Bronchus fibroblast of lung (primary cell): ENCODE results near the gene CFAP410. TPM values are rescaled to one million over a fixed set of nuclear protein-coding genes. Genes with fewer than 3 reads are reported as not detected.

ENCODE experiments used
- total RNA-seq: library from RNA; depleted of rRNA; stranded (reverse); fragments of >200 nt; gene quantifications from 2 replicates; pipeline ENCODE4 v1.2.3, GENCODE V29; 2015

Gene CFAP410
- 13.3 and 16.6 TPM in 2 replicates for total RNA-seq

DNA sequence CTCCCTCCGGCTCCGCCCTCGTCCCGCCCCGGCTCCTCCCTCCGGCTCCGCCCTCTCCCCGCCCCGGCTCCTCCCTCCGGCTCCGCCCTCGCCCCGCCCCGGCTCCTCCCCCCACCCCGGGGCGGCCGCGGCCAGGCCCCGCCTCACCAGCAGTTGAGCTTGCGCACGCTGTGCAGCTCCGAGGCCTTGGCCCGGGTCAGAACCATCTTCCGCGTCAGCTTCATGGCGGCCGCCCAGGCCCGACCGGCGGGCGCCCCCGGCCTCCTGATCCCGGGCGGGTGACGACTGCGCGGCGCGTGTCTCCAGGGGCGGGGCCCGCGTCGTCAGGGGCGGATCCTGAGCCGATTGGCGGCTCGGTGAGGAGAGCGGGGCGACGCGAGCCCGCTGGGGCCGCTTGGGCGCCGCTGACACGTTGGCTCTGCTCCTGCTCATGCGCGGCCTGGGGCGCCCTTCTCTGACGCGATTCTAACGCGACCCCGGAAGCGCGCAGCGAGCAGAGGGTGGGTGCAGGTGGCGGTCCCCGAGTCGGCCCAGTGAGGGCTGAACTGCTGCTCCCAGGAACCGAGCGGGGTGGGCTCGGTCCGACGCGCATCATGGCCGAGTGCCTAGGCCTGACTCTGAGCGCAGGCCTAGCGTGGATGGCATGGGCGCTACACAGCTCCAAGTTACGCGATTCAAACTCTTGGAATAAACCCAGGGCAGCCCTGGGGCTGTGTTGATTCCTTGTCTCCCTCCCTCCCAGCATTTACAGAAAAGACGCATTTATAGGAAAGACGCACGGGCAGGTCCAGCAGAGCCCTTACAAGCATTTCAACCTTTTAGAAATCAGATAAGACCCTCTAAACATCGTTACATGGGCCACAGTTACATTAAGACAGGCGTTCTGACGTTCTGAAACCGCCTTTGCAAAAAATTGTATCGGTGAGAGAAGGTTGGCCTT, at the start of gene CFAP410:
TSS of gene CFAP410 (minus strand) at position 420 of the 940 bp plus-strand sequence. CDS start at position 224, 196 bp downstream.

DNA sequence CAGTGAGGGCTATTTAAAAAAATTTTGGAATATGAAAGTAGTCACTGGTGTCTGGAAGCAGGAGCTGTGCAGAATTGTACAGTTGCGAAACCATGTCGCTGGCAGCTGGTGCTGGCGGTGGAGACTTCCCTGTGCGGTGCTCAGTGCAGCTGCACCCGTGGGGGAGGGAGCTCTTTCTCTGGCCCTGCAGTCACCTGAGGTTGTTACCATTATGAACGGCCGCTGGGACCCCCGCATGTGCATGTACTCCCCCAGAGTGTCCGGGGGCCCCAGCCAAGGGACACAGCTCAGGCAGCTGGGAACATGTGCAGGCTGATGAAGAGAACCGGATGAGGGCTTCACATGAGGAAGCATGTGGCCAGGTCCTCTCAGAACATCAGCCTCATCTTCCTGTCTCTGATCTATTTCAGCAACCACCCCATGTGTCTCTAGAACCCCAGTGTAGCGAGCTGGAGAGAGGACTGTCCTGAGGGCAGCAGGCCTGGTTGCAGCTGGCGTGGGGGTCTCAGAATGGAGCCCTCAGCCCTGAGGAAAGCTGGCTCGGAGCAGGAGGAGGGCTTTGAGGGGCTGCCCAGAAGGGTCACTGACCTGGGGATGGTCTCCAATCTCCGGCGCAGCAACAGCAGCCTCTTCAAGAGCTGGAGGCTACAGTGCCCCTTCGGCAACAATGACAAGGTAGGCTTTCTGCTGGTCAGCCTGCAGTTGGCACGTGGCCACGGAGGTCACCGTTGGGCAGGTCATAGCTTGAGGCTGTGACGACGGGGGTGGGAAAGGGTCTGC, 14.2 kb upstream of the CFAP410 start, which contains the start of gene TRPM2:
TSS of gene TRPM2 (plus strand) at position 431 of the 780 bp plus-strand sequence. CDS start at position 511, 80 bp downstream.

GRCh38 chr21:44299458-44300261, 39.5 kb downstream of the CFAP410 start, which contains the start of gene PFKL:
Gene PFKL, plus strand, starts transcription at chr21:44300053. Its CDS starts 53 bp downstream, at chr21:44300106.

GRCh38 chr21:44285138-44285992, 53.8 kb downstream of the CFAP410 start, which contains the start of gene AIRE:
Gene AIRE, plus strand, starts transcription at chr21:44285876. Its CDS starts 131 bp downstream, at chr21:44286007.

Other genes starting within 250 kb of the CFAP410 start
- gene PWP2, start 232.0 kb downstream of the CFAP410 start, total RNA-seq = 3.4 and 6.7 TPM in 2 replicates
- gene GATD3, start 205.7 kb downstream of the CFAP410 start, total RNA-seq = 3.5 and 5.6 TPM in 2 replicates
- under 0.01 TPM in 1 of 2 replicates, not detected in the other for gene ICOSLG, start 98.4 kb downstream of the CFAP410 start, total RNA-seq
- not detected in 2 replicates for gene DNMT3L, start 77.5 kb downstream of the CFAP410 start, total RNA-seq
- not detected in 2 replicates for gene AIRE, start 53.5 kb downstream of the CFAP410 start, total RNA-seq
- gene PFKL, start 39.3 kb downstream of the CFAP410 start, total RNA-seq = 96.3 and 107 TPM in 2 replicates
- not detected in 2 replicates for gene TRPM2, start 14.2 kb upstream of the CFAP410 start, total RNA-seq
- 1.3 and 1.5 TPM in 2 replicates for gene LRRC3, start 116.1 kb upstream of the CFAP410 start, total RNA-seq
- gene KRTAP10-1, start 200.8 kb upstream of the CFAP410 start, total RNA-seq = not detected in 2 replicates
- not detected in 2 replicates for gene KRTAP10-2, start 212.1 kb upstream of the CFAP410 start, total RNA-seq
- not detected in 2 replicates for gene KRTAP10-3, start 219.4 kb upstream of the CFAP410 start, total RNA-seq
- gene KRTAP10-4, start 234.3 kb upstream of the CFAP410 start, total RNA-seq = not detected in 2 replicates
- not detected in 2 replicates for gene KRTAP10-5, start 241.2 kb upstream of the CFAP410 start, total RNA-seq